GM12874 (cell line): Measurements from ENCODE around the gene LRCOL1.

ENCODE experiments used
- CTCF ChIP-seq: IDR thresholded peaks from 2 replicates; pipeline ENCODE4 v1.5.1; 2011; ENCODE audit warnings: low read depth, mild to moderate bottlenecking, control low read depth, low read length, moderate library complexity; ENCODE audit not compliant: insufficient read depth

LRCOL1 gene

GRCh38 chr12:132610051-132610759 lies at the start of gene LRCOL1:
LRCOL1 (minus strand) TSS chr12:132610582; CDS start chr12:132606251, 4,331 bp downstream.
- TF ChIP-seq CTCF, result no peak

GRCh38 chr12:132660052-132660451 lies 49.7 kb upstream of the LRCOL1 start:
- no peak for TF ChIP-seq CTCF

GRCh38 chr12:132659146-132659545 lies 48.8 kb upstream of the LRCOL1 start:
- no peak for TF ChIP-seq CTCF

GRCh38 chr12:132658149-132658894 lies 47.9 kb upstream of the LRCOL1 start:
- TF ChIP-seq CTCF, result no peak

GRCh38 chr12:132657004-132657727 lies 46.8 kb upstream of the LRCOL1 start:
- TF ChIP-seq CTCF, result no peak

GRCh38 chr12:132653567-132654290 lies 43.3 kb upstream of the LRCOL1 start:
- TF ChIP-seq CTCF, result no peak
